MM.1S (cell line): ENCODE measurements around the gene LTB4R.
A peak's percentile ranks its signal among the peaks of the same experiment; 100 is the strongest.

Experiments
- DNase-seq: peaks from one replicate; pipeline ENCODE4 v3.0.0-alpha.2; 2015
- H2AFZ ChIP-seq: fragments of 300-600 bp; sonication (generic); 2 replicates; pipeline ENCODE4 v1.6.0; 2016; ENCODE audit warnings: antibody characterized with exemption, low read length
- H3F3A ChIP-seq: fragments of 300-600 bp; sonication (generic); 2 replicates; pipeline ENCODE4 v1.6.1; 2016; ENCODE audit warnings: mild to moderate bottlenecking, antibody characterized with exemption, low read length, moderate library complexity, mixed read lengths; ENCODE audit not compliant: insufficient read depth
- H3K27ac ChIP-seq: fragments of 300-600 bp; sonication (generic); 2 replicates; pipeline ENCODE4 v1.5.1; 2016; ENCODE audit warnings: mild to moderate bottlenecking, low read length
- H3K27me3 ChIP-seq: fragments of 300-600 bp; sonication (generic); replicated peaks from 2 replicates; pipeline ENCODE4 v1.6.0; 2016; ENCODE audit warnings: low read length; ENCODE audit not compliant: insufficient read depth
- H3K36me3 ChIP-seq: fragments of 300-600 bp; sonication (generic); replicated peaks from 2 replicates; pipeline ENCODE4 v1.6.1; 2016; ENCODE audit warnings: mild to moderate bottlenecking, low read length, mixed read lengths; ENCODE audit not compliant: insufficient read depth
- H3K4me1 ChIP-seq: fragments of 300-600 bp; sonication (generic); 2 replicates; pipeline ENCODE4 v1.6.1; 2016; ENCODE audit warnings: low read length, mixed read lengths
- H3K4me2 ChIP-seq: fragments of 300-600 bp; sonication (generic); 2 replicates; pipeline ENCODE4 v1.6.0; 2016; ENCODE audit warnings: low read depth, low read length
- H3K4me3 ChIP-seq: fragments of 300-600 bp; sonication (generic); 2 replicates; pipeline ENCODE4 v1.5.1; 2016; ENCODE audit warnings: low read length, mixed read lengths
- H3K79me2 ChIP-seq: fragments of 300-600 bp; sonication (generic); 2 replicates; pipeline ENCODE4 v1.6.1; 2016; ENCODE audit warnings: mixed run types, low read length, mixed read lengths
- H3K9ac ChIP-seq: fragments of 300-600 bp; sonication (generic); 2 replicates; pipeline ENCODE4 v1.6.1; 2016; ENCODE audit warnings: low read length, mixed read lengths
- H3K9me2 ChIP-seq: fragments of 300-600 bp; sonication (generic); replicated peaks from 2 replicates; pipeline ENCODE4 v1.6.1; 2016; ENCODE audit warnings: mild to moderate bottlenecking, low read length, mixed read lengths; ENCODE audit not compliant: insufficient read depth
- H3K9me3 ChIP-seq: fragments of 300-600 bp; sonication (generic); replicated peaks from 2 replicates; pipeline ENCODE4 v1.6.1; 2016; ENCODE audit warnings: mild to moderate bottlenecking, low read length, mixed read lengths; ENCODE audit not compliant: insufficient read depth
- H4K20me1 ChIP-seq: fragments of 300-600 bp; sonication (generic); 2 replicates; pipeline ENCODE4 v1.6.1; 2016; ENCODE audit warnings: mild to moderate bottlenecking, low read length, moderate library complexity, mixed read lengths; ENCODE audit not compliant: insufficient read depth
- CTCF ChIP-seq: fragments of 300-600 bp; sonication (generic); IDR thresholded peaks from 2 replicates; pipeline ENCODE4 v1.5.1; 2016; ENCODE audit warnings: antibody characterized with exemption, low read length, mixed read lengths
- EZH2 ChIP-seq: fragments of 300-600 bp; sonication (generic); optimal IDR thresholded peaks from 2 replicates; pipeline ENCODE3; 2017; ENCODE audit warnings: low read depth, mild to moderate bottlenecking, antibody characterized with exemption, low read length, mixed read lengths
- EZH2phosphoT487 ChIP-seq: fragments of 300-600 bp; sonication (generic); IDR thresholded peaks from 2 replicates; pipeline ENCODE4 v1.6.1; 2018; ENCODE audit warnings: antibody characterized with exemption, low read length

LTB4R gene

GRCh38 chr14:24310646-24311604 lies at the start of gene LTB4R:
LTB4R (plus strand) TSS chr14:24311502; CDS start chr14:24315652, 4,150 bp downstream.
- Histone ChIP-seq H4K20me1 (no peaks in the 10 kb centered on the region), H3K9me3 (no peaks in the 10 kb centered on the region), H3K79me2 (peaks cover 19% of the 10 kb centered on the region; the same call in 1 of the 2 replicates), H2AFZ (peak within 1 kb of the TSS; percentile 45; the same call in 1 of the 2 replicates), H3K9me2 (no peaks in the 10 kb centered on the region), H3K4me1 (peaks cover 24% of the 10 kb centered on the region), H3K27me3 (no peaks in the 10 kb centered on the region), H3K4me2 (peak within 1 kb of the TSS; percentile 86), H3F3A (peaks cover 5% of the 10 kb centered on the region; the same call in 1 of the 2 replicates), H3K27ac (peak within 1 kb of the TSS; percentile 78; the same call in 1 of the 2 replicates), H3K9ac (peak within 1 kb of the TSS; percentile 76), H3K36me3 (no peaks in the 10 kb centered on the region), H3K4me3 (peak within 1 kb of the TSS; percentile 61)
- TF ChIP-seq EZH2 (no peak), CTCF (peak; percentile 35), EZH2phosphoT487 (no peak)
- DNase-seq = peak; percentile 61

GRCh38 chr14:24261969-24262327 lies 49.4 kb upstream of the LTB4R start:
- Histone ChIP-seq H3K4me1 (no peaks in the 10 kb centered on the region), H3K9me3 (no peaks in the 10 kb centered on the region), H3K4me3 (no peak overlapping the region), H3K27me3 (no peaks in the 10 kb centered on the region), H4K20me1 (no peaks in the 10 kb centered on the region), H2AFZ (no peak overlapping the region), H3K27ac (no peak overlapping the region), H3K4me2 (no peak overlapping the region), H3K9ac (no peak overlapping the region), H3K36me3 (no peaks in the 10 kb centered on the region), H3K79me2 (no peaks in the 10 kb centered on the region), H3K9me2 (no peaks in the 10 kb centered on the region), H3F3A (no peaks in the 10 kb centered on the region)
- TF ChIP-seq EZH2 = no peak
- no peak for TF ChIP-seq CTCF
- no peak for TF ChIP-seq EZH2phosphoT487
- DNase-seq = no peak

GRCh38 chr14:24262821-24263733 lies 48.2 kb upstream of the LTB4R start, which contains the start of gene TGM1:
TGM1 (minus strand) TSS chr14:24263177; CDS start chr14:24262352, 825 bp downstream.
- no peaks in the 10 kb centered on the region for H3K36me3 ChIP-seq
- H3K4me3 ChIP-seq = no peak within 1 kb of the TSS
- DNase-seq = no peak
- TF ChIP-seq CTCF (no peak), EZH2phosphoT487 (no peak)
- H3K27ac ChIP-seq = no peak within 1 kb of the TSS
- no peak within 1 kb of the TSS for H3K9ac ChIP-seq
- no peak within 1 kb of the TSS for H2AFZ ChIP-seq
- H3F3A ChIP-seq = no peaks in the 10 kb centered on the region
- no peaks in the 10 kb centered on the region for H4K20me1 ChIP-seq
- no peaks in the 10 kb centered on the region for H3K9me2 ChIP-seq
- no peaks in the 10 kb centered on the region for H3K79me2 ChIP-seq
- H3K27me3 ChIP-seq = no peaks in the 10 kb centered on the region
- H3K4me1 ChIP-seq = no peaks in the 10 kb centered on the region
- no peaks in the 10 kb centered on the region for H3K9me3 ChIP-seq
- H3K4me2 ChIP-seq = no peak within 1 kb of the TSS
